Measurements from ENCODE around the gene TMEM30A. TPM values are rescaled to one million over a fixed set of nuclear protein-coding genes. Genes with fewer than 3 reads are reported as not detected.
A peak's percentile ranks its signal among the peaks of the same experiment; 100 is the strongest.

TMEM30A gene
- total RNA-seq, 1 experiment from 2014 or later, result 65.2 TPM

DNA sequence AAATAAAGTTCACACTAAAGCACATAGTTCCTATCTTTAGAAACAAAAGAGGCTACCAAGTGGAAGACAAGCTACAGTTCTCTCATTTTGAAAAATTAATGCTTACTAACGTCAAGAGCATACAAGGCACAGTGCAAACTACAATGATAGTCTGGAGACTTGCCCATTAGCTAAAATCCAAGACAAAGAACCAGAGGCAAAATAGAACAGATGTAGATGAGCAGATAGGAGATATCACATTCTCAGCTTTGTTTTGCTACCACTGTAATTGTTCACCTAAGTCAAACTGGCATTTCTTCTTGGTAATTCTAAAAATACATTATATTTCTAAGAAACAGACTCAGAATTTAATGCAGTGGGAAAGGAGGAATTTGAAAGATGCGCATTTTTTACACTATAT lies 5.2 kb downstream of the TMEM30A start:
- Histone ChIP-seq H3K27me3 (ENCODE audit: insufficient read depth, low read length) (no peaks in the 10 kb centered on the region), H3K23me2 (ENCODE audit: insufficient read length, low read depth, low read length, poor library complexity, severe bottlenecking) (no peaks in the 10 kb centered on the region), H2BK12ac (ENCODE audit: insufficient read length, low read depth, low read length) (no peak overlapping the region), H3K4ac (ENCODE audit: low read depth, low read length) (no peak overlapping the region), H3K18ac (ENCODE audit: insufficient read length, low read depth, low read length) (no peak overlapping the region), H3K79me1 (ENCODE audit: insufficient read depth, low read depth, low read length, poor library complexity, severe bottlenecking) (peaks cover 7% of the 10 kb centered on the region), H4K20me1 (ENCODE audit: control insufficient read depth, insufficient read depth, insufficient read length) (no peaks in the 10 kb centered on the region), H3K9ac (ENCODE audit: extremely low read depth, insufficient read length, low read length) (no peak overlapping the region), H2BK20ac (ENCODE audit: low read depth, low read length, poor library complexity, severe bottlenecking) (no peak overlapping the region), H2BK120ac (ENCODE audit: low read depth, low read length, poor library complexity, severe bottlenecking) (no peak overlapping the region), H2AFZ (ENCODE audit: low read length) (no peak overlapping the region), H3K56ac (ENCODE audit: insufficient read length, low read depth, low read length) (no peak overlapping the region), H4K91ac (ENCODE audit: insufficient read length, low read depth, low read length) (no peak overlapping the region), H3K79me2 (ENCODE audit: insufficient read depth, low read length) (peaks cover 41% of the 10 kb centered on the region; the same call in 1 of the 2 replicates), H2BK15ac (ENCODE audit: low read depth, low read length) (no peak overlapping the region), H3K4me2 (ENCODE audit: insufficient read depth, insufficient read length, low read length) (no peak overlapping the region), H3K23ac (ENCODE audit: insufficient read length, low read depth, low read length) (no peak overlapping the region), H4K8ac (replicated peaks; ENCODE audit: insufficient read length, low read depth, low read length) (no peak overlapping the region), H3T11ph (ENCODE audit: low read length) (no peak overlapping the region), H2BK5ac (ENCODE audit: insufficient read length, low read length) (no peak overlapping the region), H3K9me3 (ENCODE audit: control insufficient read depth, low read depth, low read length) (no peaks in the 10 kb centered on the region), H3K14ac (ENCODE audit: insufficient read depth, low read length) (no peak overlapping the region), H4K5ac (ENCODE audit: insufficient read length, low read depth, low read length) (no peak overlapping the region), H3K27ac (ENCODE audit: insufficient read length, low read depth, low read length) (peak overlapping the region; percentile 49), H2AK5ac (ENCODE audit: insufficient read length, low read length) (no peak overlapping the region), H3K4me1 (ENCODE audit: insufficient read depth, low read length) (peaks cover 19% of the 10 kb centered on the region; the same call in 1 of the 2 replicates)
- Mint-ChIP-seq H3K4me1 (peaks cover 58% of the 10 kb centered on the region in 2 experiments), H3K27ac (peak overlapping the region; percentile 70 to 90 (median 78); a peak in 4 of 7 replicates), H3K36me3 (ENCODE audit: insufficient read depth in 1 of 3, low read depth in 3 of 3) (peaks cover 5 to 23% (median 13%) of the 10 kb centered on the region in 3 experiments; a peak in 5 of 7 replicates), H3K4me3 (no peak overlapping the region), H3K9me3 (no peaks in the 10 kb centered on the region), H3K27me3 (ENCODE audit: low read depth) (no peaks in the 10 kb centered on the region)
- TF ChIP-seq, protein P1, sequence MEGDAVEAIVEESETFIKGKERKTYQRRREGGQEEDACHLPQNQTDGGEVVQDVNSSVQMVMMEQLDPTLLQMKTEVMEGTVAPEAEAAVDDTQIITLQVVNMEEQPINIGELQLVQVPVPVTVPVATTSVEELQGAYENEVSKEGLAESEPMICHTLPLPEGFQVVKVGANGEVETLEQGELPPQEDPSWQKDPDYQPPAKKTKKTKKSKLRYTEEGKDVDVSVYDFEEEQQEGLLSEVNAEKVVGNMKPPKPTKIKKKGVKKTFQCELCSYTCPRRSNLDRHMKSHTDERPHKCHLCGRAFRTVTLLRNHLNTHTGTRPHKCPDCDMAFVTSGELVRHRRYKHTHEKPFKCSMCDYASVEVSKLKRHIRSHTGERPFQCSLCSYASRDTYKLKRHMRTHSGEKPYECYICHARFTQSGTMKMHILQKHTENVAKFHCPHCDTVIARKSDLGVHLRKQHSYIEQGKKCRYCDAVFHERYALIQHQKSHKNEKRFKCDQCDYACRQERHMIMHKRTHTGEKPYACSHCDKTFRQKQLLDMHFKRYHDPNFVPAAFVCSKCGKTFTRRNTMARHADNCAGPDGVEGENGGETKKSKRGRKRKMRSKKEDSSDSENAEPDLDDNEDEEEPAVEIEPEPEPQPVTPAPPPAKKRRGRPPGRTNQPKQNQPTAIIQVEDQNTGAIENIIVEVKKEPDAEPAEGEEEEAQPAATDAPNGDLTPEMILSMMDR (conservative IDR thresholded peaks at IDR 0.05), result no peak
- no peak for DNase-seq
- WGBS (ENCODE audit: extremely low coverage, insufficient read length, low lambda C conversion rate), result no CpG with 5 or more reads among the region's 2 CpGs
